C1 segment of cervical spinal cord (tissue), 14 donors: Measurements from ENCODE around the gene TMEM117.
"Not testable (repeated sequence)": the region's sequence is repeated elsewhere in the genome, so short reads cannot be mapped to it uniquely, and the experiment has no call there.

Experiments used
- DNase-seq, 14 donors: peaks; one replicate each; lab custom pipeline; 2025; lab: John Stamatoyannopoulos, UW

Gene TMEM117

DNA sequence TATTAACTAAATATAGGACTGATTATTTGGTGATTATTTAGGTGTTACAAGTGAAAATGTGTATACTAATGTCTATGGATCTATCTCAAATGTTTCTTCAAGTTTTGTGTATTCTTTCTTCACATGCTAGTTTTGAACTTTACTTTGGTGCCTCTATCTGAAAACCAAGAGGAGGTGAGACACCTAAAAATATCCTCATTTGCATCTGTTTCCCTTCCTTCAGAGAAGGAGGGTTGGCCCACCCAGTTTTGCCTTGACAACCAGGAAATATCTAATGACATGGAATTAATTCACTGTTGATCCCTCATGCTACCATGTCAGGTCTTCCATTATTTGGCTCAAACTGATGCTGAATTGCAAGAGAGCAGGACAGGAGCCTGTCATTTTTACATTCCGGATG lies 539.8 kb downstream of the TMEM117 start:
- no peak for DNase-seq

DNA sequence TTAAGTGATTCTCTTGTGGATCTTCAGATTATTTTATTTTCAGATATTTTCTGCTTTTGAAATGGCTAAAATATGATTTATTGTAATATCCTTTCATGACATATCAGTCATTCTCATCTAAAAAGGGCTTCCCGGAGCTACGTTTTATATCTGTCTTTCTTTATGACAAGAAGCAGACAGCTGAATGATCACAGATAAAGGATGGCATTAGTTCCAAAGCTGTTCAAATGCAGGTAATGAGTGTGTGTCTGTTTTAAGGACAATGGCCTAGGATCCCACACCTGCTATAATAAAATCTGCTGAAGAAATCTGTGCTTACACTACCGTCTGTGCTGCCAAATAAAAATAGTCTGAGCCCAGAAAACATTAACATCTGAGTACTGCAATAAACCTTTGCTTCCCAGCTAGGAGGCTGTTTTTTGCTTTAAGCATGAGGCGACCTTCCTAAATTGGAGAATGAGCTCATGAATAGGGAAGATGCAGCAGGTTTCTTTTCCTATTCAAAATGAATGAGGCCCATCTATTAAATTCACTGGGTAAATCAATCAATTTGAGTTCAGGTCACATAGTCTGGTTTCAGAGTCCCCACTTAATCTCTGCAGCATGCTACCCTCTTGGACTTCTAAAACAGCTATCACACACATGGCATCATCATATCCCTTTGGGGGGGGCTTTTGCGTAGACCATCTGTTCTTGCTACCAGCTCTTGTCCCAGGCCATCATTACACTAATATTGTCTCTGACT lies 541.7 kb downstream of the TMEM117 start:
- DNase-seq = peak in 1 of 14 donors; percentile 31

DNA sequence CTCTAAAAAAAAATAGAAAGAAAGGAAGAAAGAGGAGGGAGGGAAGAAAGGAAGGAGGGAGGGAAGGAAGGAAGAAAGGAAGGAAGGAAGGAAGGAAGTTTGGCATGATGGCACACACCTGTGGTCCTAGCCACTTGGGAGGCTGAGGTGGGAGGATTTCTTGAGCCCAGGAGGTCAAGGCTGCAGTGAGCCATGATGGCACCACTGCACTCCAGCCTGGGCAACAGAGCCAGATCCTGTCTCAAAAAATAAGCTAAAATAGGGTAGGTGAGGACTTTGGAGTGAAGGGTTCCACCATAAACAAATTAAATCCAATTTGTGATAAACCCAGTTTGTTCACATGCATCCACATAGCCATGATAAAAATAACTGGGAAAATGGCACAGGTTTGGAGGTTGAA lies 543.2 kb downstream of the TMEM117 start:
- not testable (repeated sequence) for DNase-seq

DNA sequence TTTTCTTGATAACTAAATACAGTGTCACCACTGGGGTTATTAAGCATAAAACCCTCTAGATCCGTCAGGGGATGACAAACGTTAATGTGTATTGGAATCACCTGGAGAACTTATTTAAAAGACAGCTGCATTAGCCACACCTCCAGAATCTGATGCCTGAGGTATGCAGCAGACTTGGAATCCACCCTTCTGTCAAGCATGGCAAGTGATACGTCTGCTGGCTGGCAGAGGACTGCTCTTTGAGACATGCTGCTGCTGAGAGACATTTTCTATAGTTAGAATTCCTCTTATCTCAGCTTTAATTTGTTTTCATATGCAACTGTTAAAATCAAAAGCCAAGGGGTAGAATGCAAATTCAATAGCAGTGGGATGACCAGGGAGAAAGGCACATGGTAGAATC lies 544.0 kb downstream of the TMEM117 start:
- peak in 1 of 14 donors; percentile 14 for DNase-seq

DNA sequence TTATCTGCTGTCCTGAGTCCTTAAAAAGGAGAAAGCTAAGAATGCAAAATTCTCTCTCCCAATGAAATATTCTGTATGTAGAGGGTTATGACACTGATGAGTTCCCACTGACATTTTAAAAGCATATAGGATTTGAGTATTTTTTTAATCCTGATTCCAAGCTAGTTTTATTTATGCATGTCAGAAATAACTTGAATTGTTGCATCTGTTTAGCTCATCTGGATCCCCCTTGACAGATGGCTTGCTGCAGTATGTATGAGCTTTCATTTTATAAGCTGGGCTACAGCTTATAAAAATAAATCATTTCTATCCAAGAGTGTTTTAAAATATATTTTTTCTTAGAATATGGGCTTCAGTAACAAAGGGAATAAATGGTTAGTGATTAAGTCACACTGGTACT lies 545.0 kb downstream of the TMEM117 start:
- DNase-seq = no peak

DNA sequence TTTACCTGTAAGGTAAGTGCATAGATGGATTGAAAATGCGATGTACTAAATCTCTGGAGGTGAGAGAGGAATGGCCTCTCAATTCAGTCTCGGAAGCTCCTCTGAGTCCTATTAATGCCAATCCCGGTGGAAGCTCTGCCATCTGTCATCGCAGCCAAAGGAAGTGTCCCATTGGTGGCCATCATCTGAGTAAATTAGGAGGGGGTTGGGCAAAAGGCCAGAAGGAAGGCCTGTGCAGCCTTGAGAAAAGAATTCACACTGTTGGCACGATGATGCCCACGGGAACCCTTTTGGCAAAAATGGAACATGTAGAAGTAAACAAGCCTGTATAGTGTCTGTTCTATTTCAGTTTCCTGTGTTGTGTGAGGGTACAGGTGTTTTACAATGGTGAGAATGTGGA lies 545.5 kb downstream of the TMEM117 start:
- DNase-seq = peak in 3 of 14 donors; percentile 2 to 90 (median 22)

DNA sequence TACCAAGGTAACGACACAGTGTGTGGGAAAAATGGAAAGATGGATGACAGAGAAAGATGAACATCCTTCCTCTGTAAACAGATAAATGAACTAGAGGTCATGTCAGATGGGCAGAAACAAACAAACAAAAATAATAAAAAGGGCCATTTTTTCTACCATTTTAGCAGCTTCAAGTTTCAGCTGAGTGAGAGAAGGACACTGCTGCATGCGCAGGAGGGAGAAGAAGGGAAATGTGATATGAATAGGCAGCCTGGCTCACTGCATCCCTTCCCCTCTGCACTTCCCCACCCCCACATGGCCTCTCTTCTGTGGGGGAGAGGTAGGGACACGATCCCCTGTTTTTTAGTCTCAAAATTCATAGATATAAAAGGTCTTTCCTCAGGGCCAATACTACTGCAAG lies 548.3 kb downstream of the TMEM117 start:
- no peak for DNase-seq

DNA sequence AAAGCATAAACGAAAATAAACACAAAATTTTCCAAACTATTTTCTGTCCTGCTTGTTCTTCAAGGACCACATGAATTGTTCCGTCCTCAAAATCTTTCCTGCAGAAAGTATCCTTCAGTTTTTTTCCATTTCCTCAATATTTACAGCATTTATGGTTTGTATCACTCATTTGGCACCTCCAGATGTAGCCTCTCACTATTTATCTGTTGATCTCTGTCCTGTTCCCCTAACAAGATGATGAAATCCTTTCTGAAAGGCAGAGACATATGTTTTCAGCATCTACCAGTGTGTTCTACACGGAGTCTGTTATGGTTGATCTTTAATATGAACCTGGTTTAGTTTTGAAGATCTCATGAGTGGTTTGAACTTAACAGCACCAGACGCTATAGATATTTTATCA lies 550.1 kb downstream of the TMEM117 start:
- no peak for DNase-seq

DNA sequence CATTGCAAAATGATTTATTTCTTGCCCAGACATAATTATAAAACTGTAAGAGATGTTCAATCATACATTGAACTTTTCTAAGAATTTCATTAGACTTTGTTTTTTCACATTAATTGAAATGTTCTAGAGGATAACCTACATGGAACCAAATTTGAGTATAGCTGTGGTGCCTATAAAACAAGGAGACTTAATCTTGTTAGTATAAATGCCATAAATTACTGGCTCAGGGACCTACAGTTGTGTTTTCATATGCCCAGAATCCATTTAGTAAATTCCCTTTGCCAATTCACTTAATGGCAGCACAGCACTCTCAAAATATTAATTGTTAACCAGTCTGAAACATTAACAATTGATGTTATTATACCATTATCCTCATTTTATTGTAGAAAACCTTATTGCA lies 551.7 kb downstream of the TMEM117 start:
- DNase-seq = no peak

DNA sequence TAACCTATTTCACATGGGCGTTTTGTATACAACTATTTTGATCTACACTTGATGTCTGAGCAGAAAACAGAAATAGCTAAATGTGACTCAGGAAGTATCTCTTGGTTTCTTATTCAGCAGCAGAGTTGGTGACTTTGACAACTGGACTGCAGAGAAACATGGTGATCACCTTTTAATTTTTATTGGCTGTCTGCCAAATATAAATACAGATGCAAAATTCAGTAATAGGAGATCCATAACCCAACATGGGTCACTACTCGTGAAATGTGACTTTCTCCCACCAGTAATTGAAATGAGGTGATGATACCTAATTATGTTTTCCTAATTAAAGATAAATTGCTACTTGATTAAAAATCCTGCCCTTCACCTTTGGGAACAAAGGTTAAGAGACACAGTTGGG lies 553.2 kb downstream of the TMEM117 start:
- DNase-seq = no peak

DNA sequence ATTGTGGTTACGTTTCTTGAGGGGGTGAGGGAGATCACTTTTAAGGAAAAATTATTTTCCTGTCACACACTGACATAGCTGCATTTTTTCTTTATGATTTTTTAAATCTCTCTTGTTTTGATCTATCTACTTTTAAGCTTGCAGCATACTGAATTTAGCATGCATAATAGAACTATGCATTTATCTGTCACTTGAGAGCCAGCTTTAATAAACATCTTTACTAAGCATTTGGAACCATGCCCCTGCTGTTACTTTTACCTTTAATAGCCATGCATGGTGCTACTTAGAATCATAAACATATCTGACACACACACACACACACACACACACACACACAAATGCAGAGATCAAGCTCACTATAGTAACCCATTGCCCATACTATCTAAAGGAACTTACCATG lies 554.0 kb downstream of the TMEM117 start:
- DNase-seq = no peak

DNA sequence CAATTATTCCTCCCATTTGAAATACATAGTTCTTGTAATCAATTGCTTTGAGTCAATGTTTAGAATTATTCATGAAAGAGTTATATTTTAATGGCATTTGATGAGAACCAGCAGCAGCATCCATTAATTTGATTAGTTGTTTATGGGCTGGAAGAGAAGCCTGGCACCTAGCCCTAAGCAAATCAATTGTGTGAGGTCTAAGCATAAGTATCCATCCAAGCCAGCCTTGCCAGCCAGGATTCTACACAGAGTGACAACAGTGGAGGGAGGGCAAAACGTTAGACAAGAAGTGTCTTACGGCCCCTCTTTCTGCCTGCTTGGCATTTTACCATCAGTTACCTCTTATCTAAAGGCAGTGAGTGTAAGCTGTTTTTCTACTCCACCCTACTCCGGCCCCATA lies 561.8 kb downstream of the TMEM117 start:
- no peak for DNase-seq

DNA sequence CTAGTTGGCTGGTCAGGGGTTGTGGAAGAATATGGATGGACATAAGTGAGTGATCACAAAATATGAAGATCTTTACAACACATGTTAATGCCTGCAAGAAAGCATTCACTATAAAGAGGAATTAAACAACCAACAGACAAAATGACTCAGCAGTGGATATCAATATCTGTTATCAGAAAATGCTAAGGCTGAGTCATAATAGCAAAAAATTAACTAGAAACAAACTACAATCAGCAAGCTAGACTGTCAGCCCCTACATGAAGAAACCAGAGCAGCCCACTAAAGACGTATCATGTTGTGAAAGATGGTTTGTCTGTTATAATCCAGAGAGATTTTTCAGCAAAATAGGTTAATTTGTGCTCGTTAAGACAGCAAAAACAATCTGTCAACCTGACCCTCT lies 567.3 kb downstream of the TMEM117 start:
- DNase-seq = no peak

DNA sequence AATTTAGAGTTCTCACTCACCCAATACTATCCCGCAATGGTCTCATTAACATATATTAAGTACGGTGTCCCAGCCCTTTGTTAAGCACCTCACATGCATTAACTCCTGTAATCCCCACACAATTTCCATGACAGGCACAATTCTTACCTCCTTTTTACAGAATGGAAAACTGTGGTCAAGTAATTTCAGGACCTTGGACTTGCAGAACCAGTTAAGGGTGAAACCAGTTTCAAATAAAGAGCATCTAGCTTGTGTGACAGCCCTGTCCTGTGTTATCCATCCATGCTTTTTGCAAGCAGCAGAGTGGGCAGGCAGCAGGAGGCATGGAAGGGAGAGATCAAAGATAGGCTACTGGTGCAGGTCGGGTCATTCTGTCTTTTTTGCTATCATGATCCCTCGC lies 569.4 kb downstream of the TMEM117 start:
- DNase-seq = no peak

DNA sequence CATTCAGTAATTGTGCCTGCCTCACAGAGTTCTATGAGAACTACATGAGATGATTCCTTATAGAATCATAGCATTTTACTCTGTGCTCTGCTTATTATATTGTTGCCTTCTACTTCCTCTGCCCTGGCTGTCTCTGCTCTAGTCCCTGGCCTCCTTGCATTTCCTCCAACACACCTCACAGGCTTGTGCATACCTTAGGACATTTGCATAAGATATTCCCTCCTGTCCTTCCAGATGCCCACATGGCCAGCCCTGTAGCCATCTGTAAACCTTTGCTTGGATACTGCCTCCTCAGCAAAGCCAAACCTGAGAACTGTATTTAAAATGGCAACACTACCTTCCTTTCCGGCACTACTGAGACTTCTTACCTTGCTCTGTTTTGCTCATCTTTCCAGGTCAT lies 586.7 kb downstream of the TMEM117 start:
- DNase-seq = no peak

DNA sequence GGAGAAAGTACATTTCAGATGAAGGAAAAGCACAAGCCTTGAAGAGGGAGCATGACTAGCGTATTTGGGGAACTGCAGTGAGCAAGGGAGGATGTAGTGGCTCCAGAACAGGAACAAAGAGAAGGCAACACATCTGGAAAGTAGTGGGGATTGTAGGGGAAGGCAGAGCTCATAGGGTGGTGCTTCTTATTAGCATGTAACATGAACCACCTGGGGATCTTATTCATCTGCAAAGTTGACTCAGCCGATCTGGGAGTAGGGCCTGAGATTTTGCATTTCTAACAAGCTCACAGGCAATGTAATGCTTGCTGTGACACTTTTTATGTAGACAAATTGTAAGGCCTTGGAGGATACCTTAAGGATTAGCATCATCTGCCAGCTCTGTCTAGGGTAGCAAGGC lies 592.9 kb downstream of the TMEM117 start:
- no peak for DNase-seq

DNA sequence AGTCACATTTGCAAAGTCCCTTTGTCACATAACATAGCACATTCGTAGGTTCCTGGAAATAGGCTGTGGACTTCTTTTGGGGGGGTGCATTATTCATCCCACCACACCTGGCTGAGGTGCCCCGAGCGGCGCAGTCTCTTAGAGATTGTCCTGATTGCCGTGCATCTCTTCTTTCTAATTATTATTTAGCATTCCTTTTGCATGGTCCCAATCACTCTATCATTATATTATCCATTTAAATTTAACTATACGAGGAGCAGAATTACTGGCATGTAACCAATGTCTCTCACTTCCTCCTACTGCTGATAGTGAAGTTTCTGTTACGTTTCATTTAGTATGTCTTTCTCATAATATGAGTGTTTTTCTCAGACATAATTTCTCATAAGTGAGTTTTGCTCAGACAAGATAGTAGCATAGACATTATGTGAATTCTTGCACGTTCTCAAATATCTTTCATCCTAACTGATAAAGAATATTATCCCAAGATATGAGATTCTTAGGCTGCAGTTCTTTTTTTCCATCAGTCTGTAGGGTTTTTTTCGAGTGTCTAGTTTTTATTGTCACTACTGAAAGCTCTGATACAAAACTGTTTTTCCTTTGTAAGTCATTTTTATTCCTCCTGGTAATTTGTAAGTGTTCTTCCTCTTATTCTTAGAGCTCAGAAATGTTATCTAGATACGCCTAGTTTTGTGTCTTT lies 595.9 kb downstream of the TMEM117 start:
- no peak for DNase-seq

DNA sequence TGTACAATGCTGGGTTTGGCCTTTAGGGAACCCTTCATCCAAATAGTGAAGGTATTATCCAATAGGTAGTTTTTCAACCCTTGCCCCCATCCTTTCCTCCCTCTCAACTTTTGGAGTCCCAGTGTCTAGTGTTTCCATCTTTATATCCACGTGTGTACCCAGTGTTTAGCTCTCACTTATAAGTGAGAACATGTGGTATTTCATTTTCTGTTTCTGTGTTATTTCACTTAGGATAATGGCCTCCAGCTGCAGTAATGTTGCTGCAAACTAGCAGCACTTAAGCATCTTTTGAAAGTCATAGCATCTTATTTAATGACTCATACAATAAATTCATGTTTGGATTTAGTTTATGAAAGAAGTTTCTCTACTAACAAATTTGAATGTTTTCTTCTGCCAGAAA lies 597.8 kb downstream of the TMEM117 start:
- DNase-seq = no peak

DNA sequence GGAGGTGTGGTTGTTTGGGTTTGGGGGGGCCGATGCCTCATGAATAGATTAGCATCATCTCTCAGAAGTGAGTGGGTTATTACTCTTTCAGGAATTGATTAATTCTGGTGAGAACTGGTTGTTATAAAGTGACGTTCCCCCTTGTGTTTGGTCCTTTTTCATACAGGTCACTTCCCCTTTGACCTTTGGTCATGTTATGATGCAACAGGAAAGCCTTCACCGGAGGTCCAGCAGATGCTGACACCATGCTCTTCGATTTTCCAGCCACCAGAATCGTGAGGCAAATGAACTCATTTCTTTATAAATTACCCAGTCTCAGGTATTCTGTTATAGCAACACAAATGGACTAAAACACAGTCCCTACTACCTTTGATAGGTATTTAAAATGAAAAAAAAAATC lies 600.9 kb downstream of the TMEM117 start:
- DNase-seq = no peak
